K562 (cell line): ENCODE measurements around the gene IL12RB1. TPM values are rescaled to one million over a fixed set of nuclear protein-coding genes. Genes with fewer than 3 reads are reported as not detected.

Source experiments
- ARNT ChIP-seq, 2 experiments: fragments of 450-650 bp; IDR thresholded peaks; 2 replicates each; pipeline ENCODE4 v1.6.1; 2016; ENCODE audit warnings: mild to moderate bottlenecking in 1 of 2
- CHD7 ChIP-seq: fragments of 200-600 bp; sonication (generic); IDR thresholded peaks from one replicate; pipeline ENCODE4 v1.6.1; 2012; ENCODE audit warnings: mild to moderate bottlenecking, low read depth, low read length, inconsistent platforms
- DNMT1 ChIP-seq: fragments of 450-650 bp; IDR thresholded peaks from 2 replicates; pipeline ENCODE4 v1.6.1; 2016; ENCODE audit warnings: antibody characterized with exemption, mild to moderate bottlenecking
- GATAD2A ChIP-seq: fragments of 450-650 bp; IDR thresholded peaks from 2 replicates; pipeline ENCODE4 v1.6.1; 2017
- MAX ChIP-seq: sonication (generic); formaldehyde crosslinking; IDR thresholded peaks from 2 replicates; pipeline ENCODE4 v1.9.0; 2022; ENCODE audit warnings: mild to moderate bottlenecking, missing genetic modification reagents
- PHF21A ChIP-seq: fragments of 450-650 bp; IDR thresholded peaks from 2 replicates; pipeline ENCODE4 v1.6.1; 2017; ENCODE audit warnings: low read depth, borderline replicate concordance
- TFAM ChIP-seq: fragments of 250-450 bp; sonication (Bioruptor Pico); conservative IDR thresholded peaks from 2 replicates; pipeline ENCODE4 v1.5.0; 2021; ENCODE audit warnings: mild to moderate bottlenecking, moderate library complexity
- ZFP36 ChIP-seq: fragments of 150-350 bp; IDR thresholded peaks from 2 replicates; pipeline ENCODE4 v1.6.1; 2018; ENCODE audit warnings: low read length, low read depth; ENCODE audit not compliant: partially characterized antibody
- ZNF57 ChIP-seq: fragments of 450-650 bp; formaldehyde crosslinking; IDR thresholded peaks from 2 replicates; pipeline ENCODE4 v1.4.0; 2020; ENCODE audit warnings: mild to moderate bottlenecking, moderate library complexity
- ZNF699 ChIP-seq: fragments of 250-450 bp; sonication (Bioruptor Pico); IDR thresholded peaks from 2 replicates; pipeline ENCODE4 v1.8.0; 2021; ENCODE audit warnings: mild to moderate bottlenecking, moderate library complexity; ENCODE audit not compliant: insufficient replicate concordance
- polyA plus RNA-seq, 8 experiments: library from polyadenylated mRNA; depleted of rRNA in 4 of 8; stranded (reverse) in 5 of 8; unstranded in 3 of 8; fragments of >200 nt; fragmentation: Nextera tagmentation in 2 of 8; fragmentation: Illumina TruSeq in 1 of 8; extraction: Ambion mirVana in 2 of 8; extraction: Trizol in 1 of 8; gene quantifications; 2 replicates each; pipeline versions ENCODE4 v1.2.1 to v1.2.3, GENCODE V29; 2011 to 2014; ENCODE audit warnings: inconsistent platforms in 1 of 8, missing spikeins in 1 of 8
- total RNA-seq, 7 experiments: library from RNA; depleted of rRNA in 6 of 7; stranded (reverse); fragments of >200 nt in 6 of 7; fragmentation: Illumina TruSeq in 2 of 7; extraction: Trizol in 2 of 7; gene quantifications; 2 replicates each; pipeline versions ENCODE4 v1.2.1 to v1.2.3, GENCODE V29; 2011 to 2021; ENCODE audit warnings: low replicate concordance in 1 of 7
- TF ChIP-seq, protein P1 (sequence below): fragments of 250-450 bp; sonication (Bioruptor Pico); IDR thresholded peaks from 2 replicates; pipeline ENCODE4 v1.8.0; 2021; ENCODE audit warnings: moderate library complexity, mild to moderate bottlenecking, inconsistent platforms
- TF ChIP-seq, protein P2 (sequence below): fragments of 250-450 bp; sonication (Bioruptor Pico); IDR thresholded peaks from 2 replicates; pipeline ENCODE4 v1.4.0; 2020; ENCODE audit warnings: mild to moderate bottlenecking, moderate library complexity
- TF ChIP-seq, protein P3 (sequence below): IDR thresholded peaks from 3 replicates; pipeline ENCODE4 v1.6.1; 2011; ENCODE audit warnings: borderline replicate concordance, mild to moderate bottlenecking; ENCODE audit not compliant: insufficient read length, insufficient read depth

Gene IL12RB1
- total and polyA plus RNA-seq, 9 of the 15 experiments (the other 6 are each of a cell fraction or from before 2014, with no cell fraction given): 0.04 to 0.07 (median 0.06) TPM; not detected in 5

- TF ChIP-seq, protein P1, sequence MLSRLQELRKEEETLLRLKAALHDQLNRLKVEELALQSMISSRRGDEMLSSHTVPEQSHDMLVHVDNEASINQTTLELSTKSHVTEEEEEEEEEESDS (CRISPR knock-in tag): no peak
- TF ChIP-seq DNMT1 (no peak), MAX (CRISPR knock-in tag) (no peak), ZNF699 (CRISPR knock-in tag) (no peak), ARNT (IDR thresholded peaks at IDR 0.05) (0 out of 4 replicates have a peak, but pooled peaks of 1 of the 2 experiments have one; percentile 29), ZFP36 (peak; percentile 98), GATAD2A (no peak), TFAM (no peak), ZNF57 (CRISPR knock-in tag) (no peak), PHF21A (no peak), CHD7 (no peak)
- TF ChIP-seq, protein P2, sequence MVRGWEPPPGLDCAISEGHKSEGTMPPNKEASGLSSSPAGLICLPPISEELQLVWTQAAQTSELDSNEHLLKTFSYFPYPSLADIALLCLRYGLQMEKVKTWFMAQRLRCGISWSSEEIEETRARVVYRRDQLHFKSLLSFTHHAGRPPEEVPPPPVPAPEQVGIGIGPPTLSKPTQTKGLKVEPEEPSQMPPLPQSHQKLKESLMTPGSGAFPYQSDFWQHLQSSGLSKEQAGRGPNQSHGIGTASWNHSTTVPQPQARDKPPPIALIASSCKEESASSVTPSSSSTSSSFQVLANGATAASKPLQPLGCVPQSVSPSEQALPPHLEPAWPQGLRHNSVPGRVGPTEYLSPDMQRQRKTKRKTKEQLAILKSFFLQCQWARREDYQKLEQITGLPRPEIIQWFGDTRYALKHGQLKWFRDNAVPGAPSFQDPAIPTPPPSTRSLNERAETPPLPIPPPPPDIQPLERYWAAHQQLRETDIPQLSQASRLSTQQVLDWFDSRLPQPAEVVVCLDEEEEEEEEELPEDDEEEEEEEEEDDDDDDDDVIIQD (CRISPR knock-in tag): no peak
- TF ChIP-seq, protein P3, sequence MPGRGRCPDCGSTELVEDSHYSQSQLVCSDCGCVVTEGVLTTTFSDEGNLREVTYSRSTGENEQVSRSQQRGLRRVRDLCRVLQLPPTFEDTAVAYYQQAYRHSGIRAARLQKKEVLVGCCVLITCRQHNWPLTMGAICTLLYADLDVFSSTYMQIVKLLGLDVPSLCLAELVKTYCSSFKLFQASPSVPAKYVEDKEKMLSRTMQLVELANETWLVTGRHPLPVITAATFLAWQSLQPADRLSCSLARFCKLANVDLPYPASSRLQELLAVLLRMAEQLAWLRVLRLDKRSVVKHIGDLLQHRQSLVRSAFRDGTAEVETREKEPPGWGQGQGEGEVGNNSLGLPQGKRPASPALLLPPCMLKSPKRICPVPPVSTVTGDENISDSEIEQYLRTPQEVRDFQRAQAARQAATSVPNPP: no peak
Observed at GRCh38 chr19:18063463-18063862, 23.3 kb downstream of the IL12RB1 start (continued).
